GM12878 (cell line): ENCODE results near the gene NEXN.

Source experiments
- HCFC1 ChIP-seq: fragments of 150-350 bp; IDR thresholded peaks from 2 replicates; pipeline ENCODE4 v1.6.1; 2014; ENCODE audit warnings: low read length
- STAT3 ChIP-seq: IDR thresholded peaks from 2 replicates; pipeline ENCODE4 v1.6.1; 2011; ENCODE audit warnings: low read depth, low read length, improper control_type of control experiment

DNA sequence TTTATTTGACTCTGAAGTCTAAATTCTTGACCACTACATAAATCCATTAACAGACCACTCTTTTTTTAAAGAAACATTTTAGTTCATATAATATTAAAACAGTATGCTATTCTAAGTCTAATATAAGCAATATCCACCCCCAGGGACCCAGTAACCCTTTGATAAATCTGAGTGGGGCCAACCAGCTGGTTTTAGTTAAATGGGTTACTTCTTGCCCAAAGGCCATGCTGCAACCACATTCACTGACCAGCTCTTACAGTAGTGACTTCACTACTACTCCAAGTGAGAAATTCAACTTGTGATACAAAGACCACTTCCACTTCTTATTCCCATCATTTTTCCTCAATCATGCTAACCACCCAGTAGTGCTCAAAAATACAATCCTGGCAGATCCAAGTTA is 70.0 kb downstream of the NEXN start:
- no peak for TF ChIP-seq HCFC1
- TF ChIP-seq STAT3: no peak
